Colonic mucosa (tissue), 4 donors: ENCODE results near the gene UBFD1. TPM values are rescaled to one million over a fixed set of nuclear protein-coding genes. Genes with fewer than 3 reads are reported as not detected.

Experiments used
- DNase-seq: peaks from one replicate; pipeline ENCODE4 v3.0.0-alpha.2; 2020
- H3K27ac ChIP-seq: fragments of 200-600 bp; one replicate; pipeline ENCODE4 v1.8.0; 2021
- H3K27me3 ChIP-seq: fragments of 200-600 bp; one replicate; pipeline ENCODE4 v1.8.0; 2021
- H3K36me3 ChIP-seq: fragments of 200-600 bp; one replicate; pipeline ENCODE4 v1.8.0; 2021
- H3K4me1 ChIP-seq: fragments of 200-600 bp; one replicate; pipeline ENCODE4 v1.8.0; 2021; ENCODE audit warnings: mild to moderate bottlenecking
- H3K4me3 ChIP-seq: fragments of 200-600 bp; one replicate; pipeline ENCODE4 v1.8.0; 2021
- H3K9ac ChIP-seq, 2 donors: one replicate each; pipeline ENCODE4 v1.7.0; 2013; ENCODE audit warnings: control low read depth in 2 of 2, low read depth in 2 of 2, low read length in 2 of 2
- H3K9me3 ChIP-seq: fragments of 200-600 bp; one replicate; pipeline ENCODE4 v1.8.0; 2021
- intact Hi-C: fragments of 100-400 bp; cut with DNase I; formaldehyde crosslinking; loops from one replicate; pipeline ENCODE4 v1.14.1; 2022
- total RNA-seq, 2 donors: library from RNA; stranded (reverse); fragmentation: NEBNext Ultra II Directional in 1 of 2; extraction: Animal tissue kit (Norgen Biotek cat#: 25700) in 1 of 2; gene quantifications; one replicate each; pipeline ENCODE4 v1.2.1, GENCODE V29; 2021
- TF ChIP-seq, protein P1 (sequence below): fragments of 200-600 bp; IDR thresholded peaks from one replicate; pipeline ENCODE4 v1.8.0; 2022; ENCODE audit warnings: antibody characterized with exemption, mild to moderate bottlenecking
- donor health status: healthy.
- donor health status: DM: no; HTN: no; CAD: no.
- donor health status: DM: no; HTN: no; CAD: no.

UBFD1 gene
- total RNA-seq, 2 donors from 2014 or later = 32.4 to 62.4 TPM

- no peak overlapping the region for H3K9ac ChIP-seq
- H3K4me3 ChIP-seq = no peak overlapping the region
- intact Hi-C loops = no loop called here
- H3K9me3 ChIP-seq = no peaks in the 10 kb centered on the region
- peaks cover 13% of the 10 kb centered on the region for H3K36me3 ChIP-seq
- H3K27ac ChIP-seq = no peak overlapping the region
- no peak for DNase-seq
- TF ChIP-seq, protein P1, sequence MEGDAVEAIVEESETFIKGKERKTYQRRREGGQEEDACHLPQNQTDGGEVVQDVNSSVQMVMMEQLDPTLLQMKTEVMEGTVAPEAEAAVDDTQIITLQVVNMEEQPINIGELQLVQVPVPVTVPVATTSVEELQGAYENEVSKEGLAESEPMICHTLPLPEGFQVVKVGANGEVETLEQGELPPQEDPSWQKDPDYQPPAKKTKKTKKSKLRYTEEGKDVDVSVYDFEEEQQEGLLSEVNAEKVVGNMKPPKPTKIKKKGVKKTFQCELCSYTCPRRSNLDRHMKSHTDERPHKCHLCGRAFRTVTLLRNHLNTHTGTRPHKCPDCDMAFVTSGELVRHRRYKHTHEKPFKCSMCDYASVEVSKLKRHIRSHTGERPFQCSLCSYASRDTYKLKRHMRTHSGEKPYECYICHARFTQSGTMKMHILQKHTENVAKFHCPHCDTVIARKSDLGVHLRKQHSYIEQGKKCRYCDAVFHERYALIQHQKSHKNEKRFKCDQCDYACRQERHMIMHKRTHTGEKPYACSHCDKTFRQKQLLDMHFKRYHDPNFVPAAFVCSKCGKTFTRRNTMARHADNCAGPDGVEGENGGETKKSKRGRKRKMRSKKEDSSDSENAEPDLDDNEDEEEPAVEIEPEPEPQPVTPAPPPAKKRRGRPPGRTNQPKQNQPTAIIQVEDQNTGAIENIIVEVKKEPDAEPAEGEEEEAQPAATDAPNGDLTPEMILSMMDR = no peak
- H3K27me3 ChIP-seq = no peaks in the 10 kb centered on the region
- H3K4me1 ChIP-seq = no peaks in the 10 kb centered on the region
Observed at GRCh38 chr16:23584186-23585076, 26.9 kb downstream of the UBFD1 start.

DNA sequence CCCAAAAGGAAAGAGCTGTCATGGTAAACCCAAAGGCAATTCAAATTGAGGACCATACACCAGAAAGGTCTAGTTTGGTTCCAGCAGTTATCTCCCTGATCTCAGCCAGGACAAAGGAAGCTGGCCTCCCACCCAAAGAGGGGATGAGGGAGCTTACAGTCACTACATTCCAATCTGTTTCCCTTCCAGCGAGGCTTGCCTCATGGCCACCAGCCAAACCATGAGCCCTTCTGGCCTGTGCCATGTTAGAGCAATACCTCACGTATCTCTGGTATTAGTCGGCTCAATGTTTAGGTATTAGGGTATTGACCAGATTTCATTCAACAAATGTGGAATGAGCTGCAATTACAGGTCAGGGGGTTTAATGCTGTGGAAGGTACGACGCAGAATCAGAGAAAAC, 30.2 kb downstream of the UBFD1 start:
- intact Hi-C loops = no loop called here

DNA sequence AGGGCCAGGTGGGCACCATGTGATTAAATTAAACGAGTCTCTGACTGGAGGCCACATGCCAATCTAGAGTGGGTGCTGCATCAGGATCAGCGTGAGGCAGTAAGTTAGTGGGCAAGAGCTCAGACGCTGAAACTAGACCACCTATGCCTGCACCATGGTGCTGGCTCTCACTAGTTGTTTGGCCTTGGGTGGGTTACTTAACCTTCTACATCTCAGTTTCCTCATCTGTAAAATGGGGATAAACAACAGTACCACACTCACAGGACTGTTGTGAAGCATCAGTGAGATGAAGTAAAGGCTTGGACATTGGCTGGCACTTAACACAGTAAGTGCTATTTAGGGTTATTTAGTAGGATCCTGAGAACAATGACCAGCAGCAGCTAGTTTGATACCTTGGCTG, 32.7 kb downstream of the UBFD1 start:
- no peaks in the 10 kb centered on the region for H3K9me3 ChIP-seq
- H3K27ac ChIP-seq = no peak overlapping the region
- H3K36me3 ChIP-seq = peaks cover 18% of the 10 kb centered on the region
- TF ChIP-seq, protein P1 = no peak
- H3K9ac ChIP-seq = no peak overlapping the region
- no peak for DNase-seq
- H3K4me3 ChIP-seq = no peak overlapping the region
- H3K4me1 ChIP-seq = peaks cover 2% of the 10 kb centered on the region
- H3K27me3 ChIP-seq = no peaks in the 10 kb centered on the region
- intact Hi-C loops = no loop called here

More for the DNA sequence above, 30.2 kb downstream of the UBFD1 start:
- Histone ChIP-seq H3K4me1 (no peaks in the 10 kb centered on the region), H3K27me3 (no peaks in the 10 kb centered on the region), H3K9me3 (no peaks in the 10 kb centered on the region), H3K36me3 (peaks cover 18% of the 10 kb centered on the region), H3K9ac (no peak overlapping the region), H3K4me3 (no peak overlapping the region), H3K27ac (no peak overlapping the region)
- TF ChIP-seq, protein P1 = no peak
- no peak for DNase-seq

GRCh38 chr16:23594186-23594585, 36.7 kb downstream of the UBFD1 start:
- no peak overlapping the region for H3K4me3 ChIP-seq
- no peak overlapping the region for H3K27ac ChIP-seq
- peaks cover 4% of the 10 kb centered on the region for H3K4me1 ChIP-seq
- DNase-seq = no peak
- TF ChIP-seq, protein P1 = no peak
- peaks cover 5% of the 10 kb centered on the region for H3K36me3 ChIP-seq
- H3K27me3 ChIP-seq = no peaks in the 10 kb centered on the region
- H3K9ac ChIP-seq = no peak overlapping the region
- no peaks in the 10 kb centered on the region for H3K9me3 ChIP-seq
- intact Hi-C loops = no loop called here

- peaks cover 4% of the 10 kb centered on the region for H3K4me1 ChIP-seq
- peak overlapping the region; percentile 60 for H3K27ac ChIP-seq
- TF ChIP-seq, protein P1 = no peak
- no peaks in the 10 kb centered on the region for H3K27me3 ChIP-seq
- H3K9ac ChIP-seq = peak overlapping the region; percentile 64 to 95
- H3K9me3 ChIP-seq = no peaks in the 10 kb centered on the region
- H3K4me3 ChIP-seq = peak overlapping the region; percentile 96
- intact Hi-C loops = no loop called here
- peak; percentile 48 for DNase-seq
- H3K36me3 ChIP-seq = no peaks in the 10 kb centered on the region
Observed at GRCh38 chr16:23595246-23595950, 37.9 kb downstream of the UBFD1 start.
